Spleen (tissue), 11 donors: ENCODE data around the gene EIF3L. TPM values are rescaled to one million over a fixed set of nuclear protein-coding genes. Genes with fewer than 3 reads are reported as not detected.
A peak's percentile ranks its signal among the peaks of the same experiment; 100 is the strongest.

Source experiments
- DNase-seq: peaks from one replicate; pipeline ENCODE4 v3.0.0-alpha.2; 2020
- H3K27ac ChIP-seq, 8 donors: fragments of 200-600 bp; sonication (generic) in 7 of 8; 1 replicate in 4 of 8; 2 replicates in 4 of 8; pipeline versions ENCODE4 v1.5.0 to v1.8.0; 2016 to 2021; ENCODE audit warnings: inconsistent platforms in 4 of 8, mild to moderate bottlenecking in 4 of 8, moderate library complexity in 1 of 8
- H3K27me3 ChIP-seq, 7 donors: fragments of 200-600 bp; sonication (generic) in 6 of 7; replicated peaks in 1 of 7; 1 replicate in 4 of 7; 2 replicates in 3 of 7; pipeline versions ENCODE4 v1.5.0 to v1.8.0; 2016 to 2021; ENCODE audit warnings: inconsistent platforms in 3 of 7, mild to moderate bottlenecking in 1 of 7
- H3K36me3 ChIP-seq, 6 donors: fragments of 200-600 bp; sonication (generic) in 5 of 6; 1 replicate in 4 of 6; 2 replicates in 2 of 6; pipeline versions ENCODE4 v1.5.0 to v1.8.0; 2016 to 2021; ENCODE audit warnings: inconsistent platforms in 2 of 6
- H3K4me1 ChIP-seq, 6 donors: fragments of 200-600 bp; sonication (generic) in 5 of 6; 1 replicate in 3 of 6; 2 replicates in 3 of 6; pipeline versions ENCODE4 v1.5.0 to v1.8.0; 2016 to 2021; ENCODE audit warnings: inconsistent platforms in 3 of 6
- H3K4me3 ChIP-seq, 8 donors: fragments of 200-600 bp; sonication (generic) in 7 of 8; 1 replicate in 4 of 8; 2 replicates in 4 of 8; pipeline versions ENCODE4 v1.5.0 to v1.8.0; 2016 to 2021; ENCODE audit warnings: inconsistent platforms in 4 of 8, mild to moderate bottlenecking in 4 of 8, moderate library complexity in 2 of 8
- H3K9me3 ChIP-seq, 8 donors: fragments of 200-600 bp; sonication (generic) in 7 of 8; 1 replicate in 4 of 8; 2 replicates in 4 of 8; pipeline versions ENCODE4 v1.5.0 to v1.8.0; 2016 to 2021; ENCODE audit warnings: inconsistent platforms in 4 of 8
- POLR2A ChIP-seq, 3 donors: fragments of 450-650 bp; IDR thresholded peaks; one replicate each; pipeline ENCODE4 v1.5.1; 2017; ENCODE audit warnings: antibody characterized with exemption in 3 of 3, mild to moderate bottlenecking in 1 of 3
- POLR2AphosphoS5 ChIP-seq, 3 donors: sonication (generic); formaldehyde crosslinking; IDR thresholded peaks; one replicate each; pipeline ENCODE4 v1.5.1; 2017; ENCODE audit warnings: antibody characterized with exemption in 3 of 3
- WGBS, 5 donors: extraction: QIAGEN DNeasy Blood & Tissue Kit in 3 of 5; methylation state at CpG; one replicate each; pipeline versions ENCODE4 v1.1.5 to v1.1.7; 2013 to 2018; 5-methylcytosine and 5-hydroxymethylcytosine counted together
- intact Hi-C: fragments of 100-400 bp; cut with DNase I; formaldehyde crosslinking; loops from one replicate; pipeline ENCODE4 v1.15.0; 2023; ENCODE audit warnings: low total_unique reads
- polyA plus RNA-seq, 3 donors: library from polyadenylated mRNA; stranded (reverse); fragments of 200-250 nt; gene quantifications; one replicate each; pipeline ENCODE4 v1.2.1, GENCODE V29; 2013
- total RNA-seq, 7 donors: library from RNA; depleted of rRNA in 3 of 7; stranded (reverse); fragments of >200 nt in 3 of 7; fragmentation: NEBNext Ultra II Directional in 4 of 7; extraction: Animal tissue kit (Norgen Biotek cat#: 25700) in 4 of 7; gene quantifications; one replicate each; pipeline versions ENCODE4 v1.1.0 to v1.2.1, GENCODE V29; 2016 to 2021
- TF ChIP-seq, protein P1 (sequence below), 11 experiments: fragments of 200-600 bp in 7 of 11; fragments of 450-650 bp in 4 of 11; sonication (generic) in 4 of 11; IDR thresholded peaks in 8 of 11; conservative IDR thresholded peaks in 3 of 11; 1 replicate in 7 of 11; 2 replicates in 4 of 11; pipeline versions ENCODE4 v1.4.0 to v1.8.0; 2016 to 2021; ENCODE audit warnings: antibody characterized with exemption in 11 of 11, inconsistent platforms in 4 of 11, mild to moderate bottlenecking in 1 of 11
- donor health status: healthy with polysubstance abuse.
- donor health status: DM: no; HTN: no; CAD: no; lungs with moderate emphysema.
- donor health status: DM: no; HTN: no; CAD: no.
- donor health status: Bipolar disorder and iron deficiency.
- donor health status: healthy.
- donor health status: DM: no; HTN: no; CAD: no.
- donor health status: DM: yes; HTN: yes; CAD: no.

The EIF3L gene
- total and polyA plus RNA-seq, 10 donors: 254 to 407 (median 334) TPM

DNA sequence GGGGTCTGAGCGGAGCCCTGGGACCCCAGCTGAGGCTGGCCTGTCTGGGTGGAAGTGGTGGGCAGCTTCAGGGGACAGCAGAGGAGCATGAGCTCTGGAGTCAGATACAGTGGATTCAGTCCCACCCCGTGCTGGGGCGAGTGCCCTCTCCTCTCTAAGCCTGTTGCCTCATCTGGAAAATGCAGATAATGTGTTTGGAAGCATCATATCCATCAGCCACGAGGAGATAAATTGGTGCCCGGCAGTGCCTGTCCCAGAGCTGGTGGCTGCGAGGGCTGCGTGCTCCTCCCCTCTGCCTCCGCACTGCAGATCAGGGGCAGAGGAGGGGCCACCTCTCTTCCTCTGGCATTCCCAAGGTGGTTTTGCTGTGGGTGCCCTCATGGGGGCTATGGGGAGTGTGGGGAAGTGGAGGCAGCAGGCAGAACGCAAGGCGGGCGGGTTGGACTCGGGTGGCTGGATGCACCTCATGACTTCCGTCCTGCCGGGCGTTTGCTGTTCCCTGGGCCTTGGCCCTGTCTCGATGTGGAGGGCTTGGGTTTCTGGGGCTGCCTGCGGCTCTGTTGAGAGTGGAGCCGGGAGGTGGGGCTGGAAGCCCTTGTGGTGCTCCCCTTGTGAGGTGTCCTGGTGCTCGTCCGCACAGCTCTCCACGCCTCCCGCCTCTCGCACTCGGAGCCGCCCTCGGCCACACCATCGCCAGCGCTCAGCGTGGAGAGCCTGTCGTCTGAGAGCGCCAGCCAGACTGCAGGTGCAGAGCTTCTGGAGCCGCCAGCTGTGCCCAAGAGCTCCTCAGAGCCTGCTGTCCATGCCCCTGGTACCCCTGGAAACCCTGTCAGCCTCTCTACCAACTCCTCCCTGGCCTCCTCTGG is 77.8 kb downstream of the EIF3L start:
- 92 to 97% (median 94%) methylated on average over 9 to 32 of the region's 32 CpGs for WGBS, 5 donors

DNA sequence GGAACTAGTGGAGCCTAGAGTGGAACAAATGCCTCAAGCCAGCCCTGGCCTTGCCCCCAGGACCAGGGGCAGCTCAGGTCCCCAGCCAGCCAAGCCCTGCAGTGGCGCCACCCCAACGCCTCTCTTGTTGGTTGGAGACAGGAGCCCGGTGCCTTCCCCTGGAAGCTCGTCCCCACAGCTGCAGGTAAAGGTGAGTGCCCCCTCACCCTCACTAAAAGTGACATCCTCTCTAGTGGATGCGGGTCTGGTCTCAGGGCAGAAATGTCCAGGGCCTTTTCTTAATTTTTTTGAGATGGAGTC is 78.4 kb downstream of the EIF3L start:
- peaks cover 0 to 4% (median 0%) of the 10 kb centered on the region in 7 donors for H3K27me3 ChIP-seq
- peaks cover 0 to 23% (median 9%) of the 10 kb centered on the region in 6 donors for H3K4me1 ChIP-seq
- no peak for TF ChIP-seq POLR2AphosphoS5 (IDR thresholded peaks at IDR 0.05)
- TF ChIP-seq POLR2A (IDR thresholded peaks at IDR 0.05): no peak
- TF ChIP-seq, protein P1, sequence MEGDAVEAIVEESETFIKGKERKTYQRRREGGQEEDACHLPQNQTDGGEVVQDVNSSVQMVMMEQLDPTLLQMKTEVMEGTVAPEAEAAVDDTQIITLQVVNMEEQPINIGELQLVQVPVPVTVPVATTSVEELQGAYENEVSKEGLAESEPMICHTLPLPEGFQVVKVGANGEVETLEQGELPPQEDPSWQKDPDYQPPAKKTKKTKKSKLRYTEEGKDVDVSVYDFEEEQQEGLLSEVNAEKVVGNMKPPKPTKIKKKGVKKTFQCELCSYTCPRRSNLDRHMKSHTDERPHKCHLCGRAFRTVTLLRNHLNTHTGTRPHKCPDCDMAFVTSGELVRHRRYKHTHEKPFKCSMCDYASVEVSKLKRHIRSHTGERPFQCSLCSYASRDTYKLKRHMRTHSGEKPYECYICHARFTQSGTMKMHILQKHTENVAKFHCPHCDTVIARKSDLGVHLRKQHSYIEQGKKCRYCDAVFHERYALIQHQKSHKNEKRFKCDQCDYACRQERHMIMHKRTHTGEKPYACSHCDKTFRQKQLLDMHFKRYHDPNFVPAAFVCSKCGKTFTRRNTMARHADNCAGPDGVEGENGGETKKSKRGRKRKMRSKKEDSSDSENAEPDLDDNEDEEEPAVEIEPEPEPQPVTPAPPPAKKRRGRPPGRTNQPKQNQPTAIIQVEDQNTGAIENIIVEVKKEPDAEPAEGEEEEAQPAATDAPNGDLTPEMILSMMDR (IDR thresholded peaks at IDR 0.05 in 8 of 11, conservative IDR thresholded peaks at IDR 0.05 in 3 of 11): no peak
- DNase-seq: no peak
- WGBS, 5 donors: 90 to 97% (median 96%) methylated on average over 5 of the region's 5 CpGs
- H3K4me3 ChIP-seq: no peak overlapping the region
- no peaks in the 10 kb centered on the region for H3K9me3 ChIP-seq
- intact Hi-C loops: no loop called here
- H3K36me3 ChIP-seq: peaks cover 0 to 95% (median 47%) of the 10 kb centered on the region in 6 donors
- H3K27ac ChIP-seq: no peak overlapping the region

More for the DNA sequence above, 77.8 kb downstream of the EIF3L start:
- H3K27ac ChIP-seq: no peak overlapping the region
- H3K9me3 ChIP-seq: no peaks in the 10 kb centered on the region
- H3K4me1 ChIP-seq: peaks cover 0 to 19% (median 8%) of the 10 kb centered on the region in 6 donors
- intact Hi-C loops: no loop called here
- DNase-seq: no peak
- TF ChIP-seq, protein P1 (IDR thresholded peaks at IDR 0.05 in 8 of 11, conservative IDR thresholded peaks at IDR 0.05 in 3 of 11): no peak
- TF ChIP-seq POLR2AphosphoS5 (IDR thresholded peaks at IDR 0.05): no peak
- no peak for TF ChIP-seq POLR2A (IDR thresholded peaks at IDR 0.05)
- peaks cover 0 to 93% (median 48%) of the 10 kb centered on the region in 6 donors for H3K36me3 ChIP-seq
- peaks cover 0 to 4% (median 0%) of the 10 kb centered on the region in 7 donors for H3K27me3 ChIP-seq
- no peak overlapping the region for H3K4me3 ChIP-seq

DNA sequence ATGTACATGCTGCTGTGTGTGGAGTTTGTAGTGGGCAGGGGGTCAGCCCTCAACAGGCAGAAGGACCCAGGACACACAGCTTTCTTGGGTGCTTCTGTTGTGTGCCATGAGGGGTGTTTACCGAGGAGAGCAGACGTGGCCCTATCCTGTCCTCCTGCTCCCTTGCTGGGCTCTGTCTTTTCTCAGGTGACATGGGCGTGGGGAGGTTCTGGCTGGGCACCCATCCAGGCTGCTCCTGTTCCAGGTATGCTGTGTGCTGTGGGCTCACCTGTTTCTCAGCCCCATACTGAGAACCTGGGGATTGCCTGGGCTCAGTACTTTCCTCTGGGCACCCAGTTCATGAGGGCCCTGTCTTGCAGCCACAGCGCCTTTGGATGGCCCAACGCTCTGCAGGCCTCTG is 80.2 kb downstream of the EIF3L start:
- TF ChIP-seq POLR2AphosphoS5 (IDR thresholded peaks at IDR 0.05) (no peak), POLR2A (IDR thresholded peaks at IDR 0.05) (no peak)
- TF ChIP-seq, protein P1 (IDR thresholded peaks at IDR 0.05 in 8 of 11, conservative IDR thresholded peaks at IDR 0.05 in 3 of 11): no peak
- Histone ChIP-seq H3K27me3 (peaks cover 0 to 4% (median 0%) of the 10 kb centered on the region in 7 donors), H3K4me3 (no peak overlapping the region), H3K27ac (no peak overlapping the region), H3K36me3 (peaks cover 0 to 87% (median 47%) of the 10 kb centered on the region in 6 donors), H3K9me3 (no peaks in the 10 kb centered on the region), H3K4me1 (peaks cover 8 to 40% (median 24%) of the 10 kb centered on the region in 6 donors)
- intact Hi-C loops: no loop called here
- DNase-seq: no peak
- WGBS, 5 donors: 92 to 98% (median 95%) methylated on average over 3 to 5 of the region's 5 CpGs

GRCh38 chr22:37930270-37930951 is 81.2 kb downstream of the EIF3L start:
- H3K9me3 ChIP-seq: no peaks in the 10 kb centered on the region
- DNase-seq: no peak
- intact Hi-C loops: no loop called here

More at GRCh38 chr22:37930270-37930951, 81.2 kb downstream of the EIF3L start:
- Histone ChIP-seq H3K27me3 (peaks cover 0 to 3% (median 0%) of the 10 kb centered on the region in 7 donors), H3K4me1 (peaks cover 8 to 48% (median 30%) of the 10 kb centered on the region in 6 donors), H3K27ac (no peak overlapping the region), H3K4me3 (no peak overlapping the region), H3K36me3 (peaks cover 0 to 77% (median 43%) of the 10 kb centered on the region in 6 donors)
- 67 to 90% (median 78%) methylated on average over 3 to 11 of the region's 11 CpGs for WGBS, 5 donors
- TF ChIP-seq POLR2A (IDR thresholded peaks at IDR 0.05): no peak
- TF ChIP-seq POLR2AphosphoS5 (IDR thresholded peaks at IDR 0.05): peak in 1 of 3 donors; percentile 30
- TF ChIP-seq, protein P1 (IDR thresholded peaks at IDR 0.05 in 8 of 11, conservative IDR thresholded peaks at IDR 0.05 in 3 of 11): peak in 5 of 11 experiments; percentile 32 to 52 (median 35)
